H9 (cell line): ENCODE results near the gene CRYBA2. TPM values are rescaled to one million over a fixed set of nuclear protein-coding genes. Genes with fewer than 3 reads are reported as not detected.

ENCODE experiments used
- DNase-seq: peaks from one replicate; pipeline ENCODE4 v3.0.0-alpha.2; 2017
- H2AFZ ChIP-seq: one replicate; pipeline ENCODE4 v1.6.1; 2013; ENCODE audit warnings: mild to moderate bottlenecking, low read length, control low read depth, moderate library complexity
- H2AK5ac ChIP-seq: 2 replicates; pipeline ENCODE4 v1.6.1; 2013; ENCODE audit warnings: low read length, control low read depth, mixed read lengths; ENCODE audit not compliant: insufficient read length
- H2BK120ac ChIP-seq: one replicate; pipeline ENCODE4 v1.6.1; 2013; ENCODE audit warnings: low read depth, mild to moderate bottlenecking, low read length, control low read depth, inconsistent platforms; ENCODE audit not compliant: poor library complexity, severe bottlenecking
- H2BK12ac ChIP-seq: 2 replicates; pipeline ENCODE4 v1.6.1; 2013; ENCODE audit warnings: low read length, control low read depth, mixed read lengths, low read depth; ENCODE audit not compliant: insufficient read length
- H2BK15ac ChIP-seq: 2 replicates; pipeline ENCODE4 v1.6.1; 2013; ENCODE audit warnings: low read depth, low read length, control low read depth
- H2BK20ac ChIP-seq: one replicate; pipeline ENCODE4 v1.6.1; 2013; ENCODE audit warnings: low read depth, mild to moderate bottlenecking, low read length, control low read depth, inconsistent platforms; ENCODE audit not compliant: poor library complexity, severe bottlenecking
- H2BK5ac ChIP-seq: 2 replicates; pipeline ENCODE4 v1.6.1; 2013; ENCODE audit warnings: low read length, control low read depth, mixed read lengths; ENCODE audit not compliant: insufficient read length
- H3K14ac ChIP-seq: 2 replicates; pipeline ENCODE4 v1.6.1; 2013; ENCODE audit warnings: low read length, control low read depth; ENCODE audit not compliant: insufficient read depth
- H3K18ac ChIP-seq: 2 replicates; pipeline ENCODE4 v1.6.1; 2013; ENCODE audit warnings: low read depth, mild to moderate bottlenecking, mixed read lengths, low read length, control low read depth; ENCODE audit not compliant: insufficient read length
- H3K23ac ChIP-seq: 2 replicates; pipeline ENCODE4 v1.6.1; 2013; ENCODE audit warnings: low read length, control low read depth, mixed read lengths, low read depth; ENCODE audit not compliant: insufficient read length
- H3K23me2 ChIP-seq: 2 replicates; pipeline ENCODE4 v1.6.1; 2013; ENCODE audit warnings: low read depth, mild to moderate bottlenecking, mixed read lengths, low read length, control low read depth; ENCODE audit not compliant: insufficient read length, poor library complexity, severe bottlenecking
- H3K27ac ChIP-seq: 2 replicates; pipeline ENCODE4 v1.5.1; 2013; ENCODE audit warnings: low read length, control low read depth, mixed read lengths, low read depth; ENCODE audit not compliant: insufficient read length
- H3K27me3 ChIP-seq: 2 replicates; pipeline ENCODE4 v1.6.1; 2013; ENCODE audit warnings: low read length, control low read depth, inconsistent platforms; ENCODE audit not compliant: insufficient read depth
- H3K4ac ChIP-seq: 2 replicates; pipeline ENCODE4 v1.6.1; 2013; ENCODE audit warnings: low read depth, mild to moderate bottlenecking, control low read depth, inconsistent platforms, low read length, moderate library complexity
- H3K4me1 ChIP-seq: 2 replicates; pipeline ENCODE4 v1.6.1; 2013; ENCODE audit warnings: low read length, control low read depth, inconsistent platforms; ENCODE audit not compliant: insufficient read depth
- H3K4me2 ChIP-seq: 2 replicates; pipeline ENCODE4 v1.6.1; 2013; ENCODE audit warnings: low read length, control low read depth, mixed read lengths; ENCODE audit not compliant: insufficient read length, insufficient read depth
- H3K56ac ChIP-seq: 2 replicates; pipeline ENCODE4 v1.6.1; 2013; ENCODE audit warnings: low read depth, mild to moderate bottlenecking, mixed read lengths, low read length, control low read depth; ENCODE audit not compliant: insufficient read length
- H3K79me1 ChIP-seq: 2 replicates; pipeline ENCODE4 v1.6.1; 2013; ENCODE audit warnings: low read depth, mild to moderate bottlenecking, moderate library complexity, low read length, control low read depth, inconsistent platforms; ENCODE audit not compliant: insufficient read depth, poor library complexity, severe bottlenecking
- H3K79me2 ChIP-seq: 2 replicates; pipeline ENCODE4 v1.6.1; 2013; ENCODE audit warnings: low read length, control low read depth, inconsistent platforms; ENCODE audit not compliant: insufficient read depth
- H3K9ac ChIP-seq: 2 replicates; pipeline ENCODE4 v1.6.1; 2013; ENCODE audit warnings: low read length, control low read depth, mixed read lengths; ENCODE audit not compliant: insufficient read length; ENCODE audit errors: extremely low read depth
- H3K9me3 ChIP-seq: one replicate; pipeline ENCODE4 v1.6.1; 2013; ENCODE audit warnings: low read depth, low read length, inconsistent platforms; ENCODE audit not compliant: control insufficient read depth
- H3T11ph ChIP-seq: one replicate; pipeline ENCODE4 v1.6.1; 2013; ENCODE audit warnings: mild to moderate bottlenecking, low read length, control low read depth, inconsistent platforms
- H4K20me1 ChIP-seq: one replicate; pipeline ENCODE4 v1.6.1; 2013; ENCODE audit not compliant: control insufficient read depth, insufficient read length, insufficient read depth
- H4K5ac ChIP-seq: 2 replicates; pipeline ENCODE4 v1.6.1; 2013; ENCODE audit warnings: low read depth, mild to moderate bottlenecking, mixed read lengths, low read length, control low read depth; ENCODE audit not compliant: insufficient read length
- H4K8ac ChIP-seq: replicated peaks from 2 replicates; pipeline ENCODE4 v1.6.1; 2013; ENCODE audit warnings: low read length, control low read depth, mixed read lengths, low read depth; ENCODE audit not compliant: insufficient read length
- H4K91ac ChIP-seq: 2 replicates; pipeline ENCODE4 v1.6.1; 2013; ENCODE audit warnings: low read depth, mild to moderate bottlenecking, moderate library complexity, mixed read lengths, low read length, control low read depth; ENCODE audit not compliant: insufficient read length
- H3K27ac Mint-ChIP-seq, 3 experiments: 2 replicates in 2 of 3; 3 replicates in 1 of 3; pipeline ENCODE4 v1.8.0; 2020 to 2021; ENCODE audit warnings: mixed read lengths in 3 of 3, mild to moderate bottlenecking in 1 of 3, moderate library complexity in 1 of 3
- H3K27me3 Mint-ChIP-seq: 2 replicates; pipeline ENCODE4 v1.8.0; 2021; ENCODE audit warnings: low read depth, mild to moderate bottlenecking, moderate library complexity, mixed read lengths
- H3K36me3 Mint-ChIP-seq, 3 experiments: 2 replicates in 2 of 3; 3 replicates in 1 of 3; pipeline ENCODE4 v1.8.0; 2020 to 2021; ENCODE audit warnings: low read depth in 3 of 3, mixed read lengths in 3 of 3; ENCODE audit not compliant: insufficient read depth in 1 of 3
- H3K4me1 Mint-ChIP-seq, 2 experiments: 2 replicates each; pipeline ENCODE4 v1.8.0; 2020; ENCODE audit warnings: mixed read lengths in 2 of 2
- H3K4me3 Mint-ChIP-seq, 2 experiments: 2 replicates in 1 of 2; 3 replicates in 1 of 2; pipeline ENCODE4 v1.8.0; 2020 to 2021; ENCODE audit warnings: mild to moderate bottlenecking in 2 of 2, mixed read lengths in 2 of 2, moderate library complexity in 1 of 2
- H3K9me3 Mint-ChIP-seq, 2 experiments: 2 replicates in 1 of 2; 3 replicates in 1 of 2; pipeline ENCODE4 v1.8.0; 2020; ENCODE audit warnings: mild to moderate bottlenecking in 2 of 2, mixed read lengths in 2 of 2, moderate library complexity in 1 of 2
- CTCF ChIP-seq: fragments of 200-600 bp; sonication (generic); conservative IDR thresholded peaks from 3 replicates; pipeline ENCODE4 v1.8.0; 2021; ENCODE audit warnings: antibody characterized with exemption, mild to moderate bottlenecking
- WGBS: extraction: QIAGEN DNeasy Blood & Tissue Kit; methylation state at CpG from one replicate; pipeline ENCODE4 v1.1.7; 2013; ENCODE audit warnings: missing lambda C conversion rate, low lambda C conversion rate, mixed read lengths; ENCODE audit not compliant: insufficient read length; ENCODE audit errors: extremely low coverage; 5-methylcytosine and 5-hydroxymethylcytosine counted together
- total RNA-seq: library from RNA; stranded (reverse); gene quantifications from 2 replicates; pipeline ENCODE4 v1.2.1, GENCODE V29; 2021

Gene CRYBA2
- total RNA-seq, 1 experiment from 2014 or later, result not detected

- Histone ChIP-seq H3K23me2 (no peaks in the 10 kb centered on the region), H3K79me2 (no peaks in the 10 kb centered on the region), H2AFZ (no peak overlapping the region), H4K91ac (no peak overlapping the region), H2AK5ac (no peak overlapping the region), H4K5ac (no peak overlapping the region), H3K79me1 (no peaks in the 10 kb centered on the region), H3K4me2 (no peak overlapping the region), H3K14ac (no peak overlapping the region), H3K56ac (no peak overlapping the region), H2BK12ac (no peak overlapping the region), H3K4me1 (no peaks in the 10 kb centered on the region), H2BK20ac (no peak overlapping the region), H3K23ac (no peak overlapping the region), H3T11ph (no peak overlapping the region), H4K20me1 (no peaks in the 10 kb centered on the region), H3K9me3 (no peaks in the 10 kb centered on the region), H2BK5ac (no peak overlapping the region), H3K9ac (no peak overlapping the region), H3K4ac (no peak overlapping the region), H2BK120ac (no peak overlapping the region), H3K27me3 (no peaks in the 10 kb centered on the region; the same call in 1 of the 2 replicates), H4K8ac (no peak overlapping the region), H3K18ac (no peak overlapping the region), H2BK15ac (no peak overlapping the region), H3K27ac (no peak overlapping the region)
- Mint-ChIP-seq H3K36me3 (no peaks in the 10 kb centered on the region), H3K4me3 (no peak overlapping the region), H3K9me3 (no peaks in the 10 kb centered on the region; a peak in 1 of 5 replicates), H3K27me3 (peaks cover 44% of the 10 kb centered on the region), H3K4me1 (no peaks in the 10 kb centered on the region), H3K27ac (no peak overlapping the region)
- no peak for DNase-seq
- no CpG with 5 or more reads among the region's 14 CpGs for WGBS
- TF ChIP-seq CTCF, result no peak
Observed at GRCh38 chr2:219017201-219017931, 24.1 kb upstream of the CRYBA2 start.
